NCI-H774 (cell line): Measurements from ENCODE around the gene DOK4.

Source experiments
- DNase-seq: peaks from one replicate; lab custom pipeline; 2025; lab: John Stamatoyannopoulos, UW

The DOK4 gene

DNA sequence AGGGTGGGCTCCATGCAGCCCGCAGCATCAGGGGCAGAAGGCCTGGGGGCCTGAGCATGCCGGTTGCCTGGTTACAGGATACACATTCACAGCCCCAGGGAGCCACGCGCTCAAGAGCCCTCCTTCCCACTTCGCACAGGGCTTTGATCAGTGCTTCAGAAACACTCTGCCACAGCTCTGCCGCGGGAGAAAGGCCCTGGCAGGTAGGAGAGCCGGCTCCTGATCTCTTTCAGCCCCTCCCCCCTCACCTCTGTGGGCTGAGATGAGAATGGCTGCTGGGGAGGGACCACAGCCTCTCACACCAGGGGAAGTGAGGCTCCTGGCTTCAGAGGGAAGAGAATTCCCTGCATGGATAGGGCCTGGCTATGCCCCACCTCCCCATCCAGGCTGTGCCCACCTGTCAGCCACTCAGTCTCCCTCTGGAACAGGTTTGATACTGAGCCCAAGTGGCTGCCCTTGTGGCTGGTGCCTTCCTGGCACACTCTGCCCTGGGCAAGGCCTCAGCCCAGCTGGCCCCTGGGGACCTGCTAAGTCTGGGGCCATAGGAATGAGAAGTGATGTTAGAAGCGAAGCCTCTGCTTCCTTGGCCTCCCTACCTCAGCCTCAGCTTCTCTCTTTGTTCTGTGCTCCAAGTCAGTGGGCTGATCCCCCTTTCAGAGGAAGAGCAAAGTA, 8.6 kb downstream of the DOK4 start:
- no peak for DNase-seq

DNA sequence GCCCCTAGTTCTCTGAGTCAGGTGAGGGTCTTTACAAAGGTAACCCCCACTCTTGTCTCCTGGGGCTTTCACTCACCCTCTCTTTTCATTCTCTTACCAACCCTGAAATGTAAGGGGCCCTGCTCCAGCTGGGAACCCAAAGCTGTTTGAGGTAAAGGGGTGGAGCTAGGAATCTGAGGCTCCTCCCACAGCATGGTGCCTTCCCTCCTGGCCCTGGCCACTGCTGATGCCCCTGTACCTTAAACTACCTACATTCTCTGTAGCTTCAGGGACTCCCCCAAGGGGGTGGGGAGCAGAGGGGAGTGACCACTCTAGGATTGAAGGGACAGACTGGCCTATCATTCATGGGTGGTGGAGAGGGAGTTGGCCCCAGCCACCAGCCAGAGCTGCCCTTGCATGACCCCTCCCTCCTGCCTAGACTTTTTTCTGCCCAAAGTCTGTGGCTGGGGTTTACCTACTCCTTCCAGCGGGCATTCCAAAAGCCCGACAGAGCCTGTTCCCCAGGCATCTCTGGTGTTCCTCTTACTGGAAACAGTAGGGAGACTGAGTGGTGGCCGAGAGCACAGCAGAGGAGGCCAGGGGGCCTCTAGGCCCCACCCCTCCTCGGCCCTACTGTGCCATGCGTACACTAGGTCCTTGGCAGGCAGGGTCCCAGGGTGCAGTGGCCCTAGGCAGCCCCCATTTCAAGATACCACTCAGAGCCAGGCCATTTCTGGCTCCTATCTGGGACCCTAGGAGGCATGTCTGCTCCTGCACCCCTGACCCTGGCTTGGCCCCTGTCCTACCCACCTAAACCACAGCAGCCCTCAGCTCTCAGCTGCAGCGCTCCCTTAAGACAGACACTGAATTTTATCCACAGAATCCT, 9.5 kb downstream of the DOK4 start:
- no peak for DNase-seq

DNA sequence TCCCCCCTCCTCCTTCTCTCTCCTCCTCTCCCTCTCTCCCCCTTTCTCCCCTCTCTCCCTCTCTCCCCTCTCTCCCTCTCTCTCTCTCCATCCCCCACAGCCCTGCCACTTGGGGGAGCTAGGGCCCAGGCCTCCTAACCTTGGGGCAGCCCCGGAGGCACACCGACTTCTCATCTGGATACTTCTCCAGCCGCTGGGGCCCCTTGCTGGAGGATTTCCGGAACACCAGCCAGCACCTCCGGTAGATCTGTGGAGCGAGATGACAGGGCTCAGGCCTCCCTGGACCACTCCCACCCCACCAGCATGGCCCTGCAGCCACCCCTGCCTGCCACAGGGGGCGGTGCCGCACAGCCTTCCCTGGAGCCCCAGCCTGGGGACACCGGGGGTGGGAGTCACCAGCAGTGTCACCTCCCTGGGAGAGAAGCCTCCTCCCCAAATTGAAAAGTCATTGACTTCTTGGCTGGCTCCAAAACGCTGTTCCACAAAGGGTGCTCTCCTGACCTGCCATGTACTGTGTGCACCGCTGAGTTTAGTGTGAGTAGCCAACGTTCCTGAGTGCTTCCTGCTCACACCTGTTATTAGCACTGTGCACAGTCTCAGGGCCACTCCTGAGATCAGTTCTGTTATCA, 10.5 kb downstream of the DOK4 start:
- DNase-seq, result no peak

DNA sequence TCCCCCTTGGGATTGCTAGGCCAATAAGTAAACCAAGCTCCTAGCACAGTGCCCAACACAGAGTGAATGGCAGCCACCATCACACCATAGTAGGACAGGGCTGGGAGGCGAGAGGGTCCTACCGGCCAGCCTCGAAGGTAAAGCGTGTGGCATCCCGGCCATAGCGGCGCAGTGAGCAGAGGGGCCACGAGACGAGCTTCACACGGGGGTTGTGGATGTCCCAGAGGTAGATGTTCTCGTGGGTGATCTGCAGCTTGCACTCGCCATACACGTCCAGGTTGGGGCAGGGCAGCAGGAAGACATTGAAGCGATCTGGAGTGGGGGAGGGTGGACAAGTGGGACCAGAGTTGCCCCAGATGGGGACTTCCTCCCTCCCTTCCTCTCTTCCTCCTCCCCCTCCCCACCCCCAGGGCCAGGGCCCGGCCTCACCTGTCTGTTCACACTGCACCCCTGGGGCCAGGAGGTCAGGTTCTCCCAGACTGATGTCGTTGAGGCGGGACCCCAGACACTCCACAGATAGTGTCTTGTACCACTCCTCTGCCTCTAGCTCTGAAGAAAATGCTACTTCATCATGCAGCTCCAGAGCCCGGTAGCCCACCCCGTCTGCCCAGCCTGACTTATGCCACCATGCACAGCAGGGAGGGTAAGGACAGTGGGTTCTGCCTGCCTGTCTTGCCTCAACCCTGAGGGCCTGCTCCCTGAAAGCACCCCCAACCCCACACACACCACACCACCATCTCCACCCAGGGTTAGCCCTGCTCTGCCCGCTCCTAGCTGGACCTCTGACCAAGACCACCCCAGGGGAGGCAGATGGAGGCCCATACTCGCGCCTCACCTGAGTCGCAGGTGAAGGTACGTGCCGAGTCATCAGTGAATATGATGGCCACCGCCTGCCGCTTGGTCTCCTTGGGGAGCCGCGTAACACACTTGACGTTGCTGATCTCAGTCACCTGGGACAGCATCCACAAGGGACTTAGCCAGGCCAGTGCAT, 11.3 kb downstream of the DOK4 start:
- no peak for DNase-seq

DNA sequence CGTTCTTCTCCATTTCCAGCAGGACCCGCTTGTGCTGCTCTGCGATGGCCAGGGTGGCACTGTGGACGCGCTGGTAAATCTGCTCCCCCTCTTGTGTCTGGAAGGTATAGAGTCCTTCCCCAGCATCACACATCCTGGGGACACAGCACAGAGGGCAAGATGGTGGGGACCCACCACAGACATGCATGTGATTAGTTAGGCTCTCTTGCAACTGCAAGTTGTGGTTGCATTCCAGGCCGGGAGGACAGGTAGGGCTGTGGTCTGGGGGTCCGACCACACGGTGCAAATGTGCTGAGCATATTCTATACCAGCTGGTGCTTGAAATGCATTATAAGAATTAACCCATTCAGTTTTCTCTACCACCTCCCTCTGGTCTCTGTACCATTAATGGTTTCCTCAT, 12.4 kb downstream of the DOK4 start:
- DNase-seq, result no peak

DNA sequence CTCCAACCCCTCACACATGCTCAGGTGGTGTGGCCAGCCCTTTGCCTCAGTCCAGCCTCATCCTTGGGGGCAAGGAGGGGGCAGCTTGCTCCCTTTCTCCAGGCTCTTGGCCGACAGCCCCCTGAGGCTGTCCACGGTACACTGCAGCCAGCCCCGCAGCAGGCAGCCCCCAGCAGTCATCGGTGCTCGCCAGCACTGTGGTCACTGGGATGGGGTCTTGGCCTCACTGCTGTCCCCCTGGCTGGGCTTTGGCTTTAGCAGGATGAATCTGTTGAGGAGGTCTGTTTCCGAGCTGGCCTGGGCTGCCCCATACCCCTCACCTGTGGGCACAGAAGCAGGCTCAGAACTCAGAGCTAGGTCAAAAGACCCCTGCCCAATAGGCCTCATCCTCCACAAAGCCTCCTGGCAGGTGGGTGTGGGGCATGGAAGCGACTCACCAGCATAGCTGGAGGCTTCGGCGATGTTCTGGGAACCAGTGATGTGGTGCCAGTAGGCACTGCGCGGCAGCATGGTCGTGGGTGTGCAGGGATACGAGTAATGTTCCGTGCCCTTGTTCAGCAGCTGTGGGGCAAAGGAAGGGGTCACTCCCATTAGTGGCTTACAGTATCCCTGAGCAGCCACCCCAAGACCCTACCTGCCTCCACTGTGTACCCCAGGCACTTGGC, 13.0 kb downstream of the DOK4 start:
- DNase-seq, result no peak

DNA sequence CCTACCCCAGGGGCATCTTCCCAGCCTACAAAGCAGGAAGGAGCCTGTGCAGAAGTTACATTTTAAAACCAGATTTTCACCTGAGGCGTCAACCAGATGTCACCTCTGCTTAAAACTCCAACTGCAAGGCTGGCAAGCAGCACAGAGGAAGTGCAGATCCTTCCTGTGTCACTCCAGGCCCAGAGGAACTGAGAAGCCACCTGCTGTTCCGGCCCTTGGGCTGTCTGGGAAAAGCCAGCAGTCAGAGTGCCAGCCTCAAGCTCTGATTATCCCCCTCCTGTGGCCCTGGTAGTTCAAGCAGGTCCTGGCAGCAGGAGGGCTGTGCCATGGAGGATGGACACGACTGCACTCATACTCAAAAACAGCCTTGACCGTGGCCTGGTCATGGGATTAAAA, 13.6 kb downstream of the DOK4 start:
- no peak for DNase-seq

DNA sequence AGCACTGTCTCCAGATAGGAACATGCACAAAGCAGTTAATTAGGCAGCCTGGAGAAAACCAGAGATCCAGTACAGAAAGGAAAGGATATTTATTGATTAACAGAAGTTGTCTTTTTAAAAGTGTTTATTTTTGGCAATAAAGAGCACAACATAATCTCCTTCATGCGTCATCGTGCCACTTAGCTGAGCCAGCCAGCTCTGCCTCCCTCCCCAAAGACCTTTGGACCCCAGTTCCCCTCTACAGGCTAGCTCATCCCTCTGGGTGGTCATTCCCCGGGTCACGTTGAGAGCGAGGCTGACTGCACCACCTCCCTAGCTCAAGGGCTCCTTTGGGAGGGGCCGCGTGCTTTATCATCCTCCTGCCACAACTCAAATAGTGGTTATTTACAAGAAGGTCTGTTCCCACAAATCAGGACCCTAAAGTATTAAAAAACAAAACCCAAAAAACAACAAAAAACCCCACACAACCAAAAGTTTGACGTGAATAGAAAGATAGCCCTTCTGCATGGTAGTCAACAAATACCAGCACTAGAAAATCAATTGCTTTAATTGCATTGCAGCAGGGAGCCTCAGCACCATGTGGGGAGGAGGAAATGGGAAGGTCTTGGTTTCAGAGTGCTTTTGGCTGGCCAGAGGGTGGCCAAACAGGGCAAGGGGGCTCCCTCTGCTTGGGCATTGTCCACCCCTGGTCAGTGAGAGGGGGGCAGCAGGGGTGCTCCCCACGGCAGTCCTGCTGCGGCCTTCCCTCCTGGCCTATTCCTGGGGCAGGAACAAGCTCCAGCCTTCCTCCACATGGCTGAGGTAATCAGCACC, 14.2 kb downstream of the DOK4 start:
- DNase-seq, result no peak

DNA sequence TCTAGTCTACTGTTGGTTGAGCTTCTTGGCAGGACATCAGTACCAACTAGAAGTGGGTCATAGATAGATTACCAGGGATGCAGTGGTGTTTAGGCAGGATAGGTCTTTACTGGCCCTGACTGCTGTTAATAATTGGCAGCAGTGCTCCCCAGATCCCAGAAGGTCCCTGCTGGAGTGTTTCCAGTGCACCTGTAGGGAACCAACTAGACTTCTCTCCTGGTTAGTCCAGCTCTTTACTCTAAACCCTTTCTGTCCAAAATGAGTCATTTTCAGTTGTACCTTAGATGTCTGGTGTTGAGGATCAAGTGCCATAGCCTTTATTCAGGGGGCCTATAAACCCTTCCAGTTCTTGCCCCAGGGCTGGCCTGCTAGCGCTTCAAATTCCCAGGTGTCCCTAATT, 15.1 kb downstream of the DOK4 start:
- DNase-seq, result no peak

DNA sequence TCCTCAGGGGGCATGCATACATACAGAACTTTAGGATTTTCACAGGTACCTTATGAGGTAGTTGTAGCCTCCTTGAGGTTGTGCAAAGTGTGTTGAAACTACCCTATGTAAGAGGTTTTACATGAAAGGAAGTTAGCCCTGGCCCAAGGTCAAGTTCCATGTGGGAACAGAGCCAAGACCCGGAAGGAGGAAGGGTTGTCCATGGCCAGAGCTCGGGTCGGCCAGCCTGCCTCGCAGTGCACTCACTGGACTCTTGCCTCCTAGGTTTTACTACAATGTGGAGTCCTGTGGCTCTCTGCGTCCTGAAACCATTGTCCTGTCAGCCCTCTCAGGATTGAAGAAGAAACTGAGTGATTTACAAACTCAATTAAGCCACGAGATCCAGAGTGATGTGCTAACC, 15.6 kb downstream of the DOK4 start:
- DNase-seq, result no peak

DNA sequence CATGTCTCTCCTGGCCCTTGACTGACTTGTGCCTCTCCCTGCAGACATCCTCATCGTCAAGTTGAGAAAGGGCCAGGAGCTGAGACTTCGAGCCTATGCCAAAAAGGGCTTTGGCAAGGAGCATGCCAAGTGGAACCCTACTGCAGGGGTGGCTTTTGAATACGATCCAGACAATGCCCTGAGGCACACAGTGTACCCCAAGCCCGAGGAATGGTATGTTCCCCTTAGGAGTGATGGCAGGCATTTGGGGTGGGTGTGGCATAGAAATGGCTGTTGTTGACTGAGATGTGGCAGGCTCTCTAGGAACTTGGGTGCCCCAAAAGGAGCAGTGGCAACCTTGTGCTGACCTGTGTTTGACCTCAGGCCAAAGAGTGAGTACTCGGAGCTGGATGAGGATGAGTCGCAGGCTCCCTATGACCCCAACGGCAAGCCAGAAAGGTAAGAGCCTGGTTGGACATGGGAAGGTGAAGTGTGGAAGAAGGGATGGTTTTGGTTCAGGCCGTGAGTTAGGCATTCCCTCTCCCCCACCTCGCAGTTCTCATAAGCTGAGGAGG, 16.3 kb downstream of the DOK4 start:
- no peak for DNase-seq

DNA sequence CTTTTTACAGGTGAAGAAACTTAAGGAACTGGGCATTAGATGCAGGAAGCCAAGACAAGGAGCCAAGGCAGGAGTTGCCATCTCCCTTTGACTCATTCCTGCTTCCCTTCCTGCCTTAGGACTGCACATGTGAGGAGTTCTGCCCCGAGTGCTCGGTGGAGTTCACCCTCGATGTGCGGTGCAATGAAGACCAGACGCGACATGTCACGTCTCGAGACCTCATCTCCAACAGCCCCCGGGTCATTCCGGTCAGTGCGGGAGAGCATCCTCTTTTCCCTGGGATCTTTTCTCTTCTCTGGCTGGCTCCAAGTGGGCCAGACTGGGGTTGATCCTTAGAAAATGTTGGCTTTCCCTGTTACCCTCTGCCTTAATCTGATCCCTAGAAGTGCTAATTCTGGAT, 17.2 kb downstream of the DOK4 start:
- no peak for DNase-seq

DNA sequence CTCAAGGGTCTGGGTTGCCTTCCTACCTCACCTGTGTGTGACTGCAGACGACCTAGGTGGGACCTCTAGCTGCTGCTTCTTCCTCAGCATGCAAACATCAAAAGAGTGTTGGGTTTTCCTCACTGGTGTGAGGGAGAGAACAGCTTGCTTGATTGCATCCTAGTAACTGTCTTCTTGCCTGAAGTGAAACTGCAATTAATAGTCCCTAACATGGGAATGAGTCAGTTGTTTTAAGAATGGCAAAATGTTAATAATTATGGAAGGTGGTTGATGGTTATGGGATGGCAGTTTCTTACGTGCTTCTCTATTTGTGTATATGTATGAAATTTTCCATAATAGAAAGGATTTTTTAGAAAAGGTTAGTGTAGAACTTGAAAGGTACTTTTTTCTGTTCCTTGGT, 17.9 kb downstream of the DOK4 start:
- no peak for DNase-seq

DNA sequence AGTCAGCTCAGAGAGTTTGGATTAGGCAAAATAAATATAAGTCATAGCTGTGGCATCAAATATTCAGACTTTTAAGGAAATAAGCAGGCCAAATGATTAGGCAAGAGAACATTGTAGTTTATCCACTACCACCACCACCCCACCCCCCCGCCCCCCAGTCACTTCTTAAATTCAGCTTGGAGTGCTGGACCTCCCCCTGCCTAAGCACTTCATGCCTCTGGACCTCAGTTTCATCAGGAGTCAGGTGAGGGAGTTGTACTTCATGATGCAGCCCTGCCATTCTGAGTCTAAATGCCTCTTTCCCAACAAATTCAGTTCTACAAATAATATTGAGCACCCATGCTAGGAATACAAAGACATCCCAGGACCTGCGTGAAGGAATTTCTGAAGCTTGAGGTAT, 21.8 kb downstream of the DOK4 start:
- no peak for DNase-seq

DNA sequence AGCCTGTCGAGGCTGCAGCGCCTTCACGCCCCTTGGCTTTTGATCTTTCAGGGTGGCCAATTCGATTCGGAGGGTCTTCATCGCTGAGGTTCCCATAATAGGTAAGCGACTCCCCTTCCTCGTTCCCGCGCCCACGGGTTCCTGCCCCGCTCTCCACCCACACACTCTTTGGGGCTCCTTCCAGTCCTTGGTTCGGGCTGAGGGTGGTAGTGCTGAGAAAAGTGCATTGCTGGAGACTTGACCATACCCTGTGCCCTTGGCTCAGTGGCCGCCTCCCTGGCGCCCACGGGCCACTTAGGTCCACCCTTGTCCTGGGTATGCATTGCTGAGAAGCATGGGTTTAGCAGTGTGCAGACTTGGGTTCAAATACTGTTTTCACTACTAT, 23.3 kb downstream of the DOK4 start:
- DNase-seq, result no peak

DNA sequence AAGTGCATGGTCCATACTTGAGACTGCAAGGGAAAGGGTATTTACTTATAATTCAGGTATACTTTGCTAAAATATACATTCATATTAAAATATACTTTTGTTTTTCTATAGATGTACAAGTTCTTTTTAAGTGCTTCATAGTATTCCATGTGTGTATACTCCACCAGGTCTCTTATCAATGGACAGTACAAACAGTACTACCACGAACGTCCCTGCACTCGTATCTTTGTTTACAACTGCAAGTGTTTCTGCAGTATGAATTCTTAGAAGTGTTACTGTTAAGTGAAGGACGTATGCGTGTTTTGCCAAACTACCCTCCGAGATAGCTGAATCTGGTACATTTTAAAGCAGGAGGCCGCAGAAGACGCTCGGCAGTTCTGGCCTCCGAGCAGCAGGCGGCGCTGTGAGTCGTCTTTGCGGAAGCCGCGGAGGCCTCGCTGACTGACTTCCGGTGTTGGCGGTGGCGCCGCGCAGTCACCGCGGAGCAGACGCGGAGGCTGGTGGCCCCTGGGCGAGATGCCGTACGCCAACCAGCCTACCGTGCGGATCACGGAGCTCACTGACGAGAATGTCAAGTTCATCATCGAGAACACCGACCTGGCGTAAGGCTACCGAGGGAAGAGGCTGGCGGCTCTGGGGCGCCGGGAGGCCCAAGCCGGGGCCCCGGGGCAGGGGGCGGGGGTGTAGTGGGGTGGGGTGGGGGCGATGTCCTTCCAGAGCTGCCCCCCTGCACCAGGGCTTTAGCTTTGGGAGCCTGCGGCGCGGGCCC, 23.9 kb downstream of the DOK4 start, which contains the start of gene POLR2C:
Gene POLR2C, plus strand, starts transcription at position 471 of the 769 bp plus-strand sequence. Its CDS starts 46 bp downstream, at position 517.
- DNase-seq, result peak; percentile 81

DNA sequence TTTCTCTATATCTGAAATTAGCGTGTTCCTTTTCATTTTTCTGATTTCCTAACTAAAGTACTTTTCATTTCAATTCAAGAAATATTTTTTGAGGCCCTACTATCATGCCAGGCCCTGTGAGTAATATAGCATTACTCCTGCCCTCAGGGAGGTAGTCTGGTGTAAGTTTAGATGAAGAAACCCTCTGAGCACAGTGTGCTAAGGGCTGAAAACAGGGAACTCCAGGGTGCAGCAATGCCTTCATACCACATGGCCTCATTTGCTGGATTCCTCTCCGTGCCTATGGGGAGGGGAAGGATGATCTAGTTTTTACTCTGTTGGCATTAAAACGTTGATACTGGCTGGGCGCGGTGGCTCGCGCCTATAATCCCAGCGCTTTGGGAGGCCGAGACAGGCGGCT, 34.3 kb downstream of the DOK4 start:
- DNase-seq, result no peak

DNA sequence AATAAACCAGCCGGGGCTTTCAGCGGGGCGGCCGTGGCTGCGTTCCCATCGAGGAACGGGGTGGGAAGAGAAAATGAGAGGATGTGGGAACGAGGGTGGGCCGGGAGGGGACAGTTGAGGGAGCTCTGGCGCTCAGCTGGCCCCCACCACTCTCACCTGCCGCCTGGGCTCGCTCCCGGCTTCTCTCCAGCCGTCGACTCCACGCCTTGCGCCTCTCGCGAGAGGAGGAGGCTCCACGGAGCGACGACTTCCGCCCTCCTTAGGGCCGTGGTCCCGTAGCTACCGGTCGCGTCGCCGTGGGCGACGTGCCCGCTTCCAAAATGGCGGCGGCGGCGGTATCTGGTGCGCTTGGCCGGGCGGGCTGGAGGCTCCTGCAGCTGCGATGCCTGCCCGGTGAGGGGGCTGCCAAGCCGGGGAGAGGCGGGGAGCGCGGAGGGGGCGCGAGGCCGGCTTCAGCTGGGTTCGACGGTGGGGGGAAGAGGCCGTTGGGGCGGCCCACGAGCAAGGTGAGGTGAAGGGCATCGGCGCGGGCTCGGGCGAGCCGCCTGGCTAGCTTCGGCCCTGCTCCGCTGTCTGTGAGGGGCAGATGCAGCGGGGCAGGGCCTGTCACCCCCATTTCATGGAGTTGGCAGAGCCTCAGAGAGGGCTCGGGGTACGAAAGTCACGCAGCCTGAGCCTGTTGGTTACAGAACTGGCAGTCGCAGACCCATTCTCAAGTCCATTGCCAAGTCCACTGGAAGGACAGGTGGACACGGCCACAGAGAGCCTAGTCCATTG, 38.9 kb downstream of the DOK4 start, which contains the start of the genes CIAPIN1 and COQ9:
Gene CIAPIN1, minus strand, starts transcription at position 200 of the 777 bp plus-strand sequence. CDS start 6,457 bp downstream, outside the sequence.
Gene COQ9, plus strand, starts transcription at position 294 of the 777 bp plus-strand sequence. Its CDS starts 27 bp downstream, at position 321.
- peak; percentile 93 for DNase-seq
